Ishikawa (cell line): Measurements from ENCODE around the gene TSC22D3.

Source experiments
- CEBPB ChIP-seq: IDR thresholded peaks from 2 replicates; pipeline ENCODE4 v1.6.1; 2012
- CREB1 ChIP-seq: IDR thresholded peaks from 2 replicates; pipeline ENCODE4 v1.6.1; 2012; ENCODE audit warnings: low read depth
- FOXM1 ChIP-seq: IDR thresholded peaks from 2 replicates; pipeline ENCODE4 v1.6.1; 2012; ENCODE audit warnings: low read depth, borderline replicate concordance
- MAX ChIP-seq: IDR thresholded peaks from 2 replicates; pipeline ENCODE4 v1.6.1; 2012
- RAD21 ChIP-seq: IDR thresholded peaks from 2 replicates; pipeline ENCODE4 v1.6.1; 2012; ENCODE audit warnings: low read depth
- TF ChIP-seq, protein P1 (sequence below): IDR thresholded peaks from 2 replicates; pipeline ENCODE4 v1.6.1; 2012; ENCODE audit warnings: low read depth, mild to moderate bottlenecking

DNA sequence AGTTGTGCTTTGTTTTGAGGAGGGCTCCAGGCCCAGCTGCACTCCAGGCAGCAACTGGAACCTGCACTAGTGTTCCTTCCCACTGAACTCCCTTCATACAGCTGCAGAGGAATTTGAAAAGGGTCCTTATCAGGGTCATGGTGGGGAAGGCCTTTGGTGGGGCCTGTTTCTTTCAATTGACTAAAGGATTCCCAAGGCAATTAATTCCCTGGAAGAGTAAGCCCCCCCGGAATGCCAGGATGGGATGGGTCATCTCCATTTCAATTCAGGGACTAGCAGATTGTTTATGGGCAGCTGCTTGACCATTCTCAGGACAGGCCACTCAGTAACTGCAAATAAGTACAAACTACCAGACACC lies 45.3 kb downstream of the TSC22D3 start:
- TF ChIP-seq CEBPB (no peak), FOXM1 (no peak), MAX (no peak), CREB1 (no peak), RAD21 (no peak)
- TF ChIP-seq, protein P1, sequence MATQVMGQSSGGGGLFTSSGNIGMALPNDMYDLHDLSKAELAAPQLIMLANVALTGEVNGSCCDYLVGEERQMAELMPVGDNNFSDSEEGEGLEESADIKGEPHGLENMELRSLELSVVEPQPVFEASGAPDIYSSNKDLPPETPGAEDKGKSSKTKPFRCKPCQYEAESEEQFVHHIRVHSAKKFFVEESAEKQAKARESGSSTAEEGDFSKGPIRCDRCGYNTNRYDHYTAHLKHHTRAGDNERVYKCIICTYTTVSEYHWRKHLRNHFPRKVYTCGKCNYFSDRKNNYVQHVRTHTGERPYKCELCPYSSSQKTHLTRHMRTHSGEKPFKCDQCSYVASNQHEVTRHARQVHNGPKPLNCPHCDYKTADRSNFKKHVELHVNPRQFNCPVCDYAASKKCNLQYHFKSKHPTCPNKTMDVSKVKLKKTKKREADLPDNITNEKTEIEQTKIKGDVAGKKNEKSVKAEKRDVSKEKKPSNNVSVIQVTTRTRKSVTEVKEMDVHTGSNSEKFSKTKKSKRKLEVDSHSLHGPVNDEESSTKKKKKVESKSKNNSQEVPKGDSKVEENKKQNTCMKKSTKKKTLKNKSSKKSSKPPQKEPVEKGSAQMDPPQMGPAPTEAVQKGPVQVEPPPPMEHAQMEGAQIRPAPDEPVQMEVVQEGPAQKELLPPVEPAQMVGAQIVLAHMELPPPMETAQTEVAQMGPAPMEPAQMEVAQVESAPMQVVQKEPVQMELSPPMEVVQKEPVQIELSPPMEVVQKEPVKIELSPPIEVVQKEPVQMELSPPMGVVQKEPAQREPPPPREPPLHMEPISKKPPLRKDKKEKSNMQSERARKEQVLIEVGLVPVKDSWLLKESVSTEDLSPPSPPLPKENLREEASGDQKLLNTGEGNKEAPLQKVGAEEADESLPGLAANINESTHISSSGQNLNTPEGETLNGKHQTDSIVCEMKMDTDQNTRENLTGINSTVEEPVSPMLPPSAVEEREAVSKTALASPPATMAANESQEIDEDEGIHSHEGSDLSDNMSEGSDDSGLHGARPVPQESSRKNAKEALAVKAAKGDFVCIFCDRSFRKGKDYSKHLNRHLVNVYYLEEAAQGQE: no peak
